ENCODE data around the gene USP32. TPM values are rescaled to one million over a fixed set of nuclear protein-coding genes. Genes with fewer than 3 reads are reported as not detected.
"Not testable (repeated sequence)": the region's sequence is repeated elsewhere in the genome, so short reads cannot be mapped to it uniquely, and the experiment has no call there.

USP32 gene
- total and polyA plus RNA-seq, 4 donors = 46.6 to 103 (median 52.1) TPM

DNA sequence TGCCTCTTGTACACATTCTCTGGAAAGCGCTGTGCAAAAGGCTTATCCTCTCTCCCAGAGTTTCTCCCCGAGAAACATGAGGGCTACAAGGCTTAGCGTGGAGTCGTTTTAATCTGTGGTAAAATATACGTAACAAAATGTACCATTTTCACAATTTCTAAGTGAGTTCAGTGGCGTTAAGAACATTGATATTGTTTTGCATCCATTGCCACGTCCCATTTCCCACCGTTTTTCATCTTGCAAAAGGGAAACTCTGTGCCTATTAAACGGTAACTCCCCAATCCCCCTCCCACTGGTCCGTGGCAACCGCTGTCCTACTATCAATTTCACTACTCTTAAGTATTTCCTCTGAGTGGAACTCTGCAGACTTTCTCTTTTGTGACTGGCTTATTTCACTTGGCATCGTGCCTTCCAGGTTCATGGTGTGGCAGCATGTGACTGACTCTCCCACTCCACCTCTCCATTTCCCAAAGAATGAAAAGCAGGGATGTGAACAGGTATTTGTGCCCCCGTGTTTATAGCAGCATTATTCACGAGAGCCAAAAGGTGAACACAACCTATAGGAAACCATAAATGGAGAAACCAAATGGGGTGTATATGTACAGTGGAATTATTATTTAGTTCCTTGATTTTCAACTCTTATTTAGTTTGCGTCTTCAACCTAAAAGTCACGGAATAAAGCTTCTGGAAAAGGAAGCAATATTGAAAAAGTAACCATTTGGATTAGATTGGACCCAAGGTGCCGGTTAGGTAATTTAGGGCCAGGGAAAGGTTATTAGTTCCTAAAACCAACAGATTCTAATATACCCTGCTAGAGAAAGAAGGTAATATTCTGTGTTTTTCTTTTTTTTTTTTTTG is 1.1 kb upstream of the USP32 start:
- Histone ChIP-seq H3K27ac (ENCODE audit: low read depth, low read length) (peak overlapping the region; percentile 97), H3K4me3 (ENCODE audit: low read depth, low read length) (peak overlapping the region; percentile 93), H3K4me1 (ENCODE audit: control insufficient read depth, insufficient read depth, low read length) (peaks cover 14% of the 10 kb centered on the region), H3K9me3 (ENCODE audit: control insufficient read depth, insufficient read depth, low read length) (no peaks in the 10 kb centered on the region), H3K36me3 (ENCODE audit: control insufficient read depth, insufficient read depth, low read length) (no peaks in the 10 kb centered on the region), H3K27me3 (ENCODE audit: control insufficient read depth, insufficient read depth, low read length) (no peaks in the 10 kb centered on the region)
- WGBS (ENCODE audit: insufficient coverage) = 0% methylated on average over 5 of the region's 17 CpGs
- peak in 5 of 6 donors; percentile 15 to 75 (median 26) for DNase-seq (ENCODE audit: low read depth in 4 of 6, low spot score in 6 of 6)

DNA sequence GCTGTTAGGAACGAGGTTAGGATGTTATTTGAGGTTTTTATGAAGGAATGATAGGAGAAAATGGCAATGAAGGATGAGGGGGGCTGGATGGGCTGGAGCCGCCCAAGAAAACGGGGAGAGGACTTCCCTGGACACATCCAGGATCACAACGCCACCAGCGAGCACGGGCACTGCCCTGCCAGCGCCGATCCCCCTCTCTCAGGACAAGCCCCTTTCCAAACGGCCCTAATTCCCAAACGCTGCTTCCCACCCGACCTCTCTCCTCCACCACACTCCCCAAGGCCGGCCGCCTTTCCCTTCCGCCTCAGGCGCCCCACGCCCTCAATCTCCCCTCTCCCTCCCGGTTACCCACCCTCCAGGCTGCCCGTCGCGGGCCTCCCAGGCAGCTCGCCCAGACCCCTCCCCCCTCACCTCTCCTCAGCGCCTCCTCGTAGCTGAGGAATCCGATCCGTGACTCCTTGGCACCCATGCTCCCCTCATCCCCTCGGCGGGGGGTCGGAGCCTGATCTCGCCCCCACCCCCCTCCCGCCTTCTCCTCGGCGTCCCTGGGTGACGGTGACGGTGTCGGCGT is 377 bp downstream of the USP32 start:
- peak in 2 of 6 donors; percentile 4 to 50 for DNase-seq (ENCODE audit: low read depth in 4 of 6, low spot score in 6 of 6)
- Histone ChIP-seq H3K4me1 (ENCODE audit: control insufficient read depth, insufficient read depth, low read length) (peaks cover 14% of the 10 kb centered on the region), H3K4me3 (ENCODE audit: low read depth, low read length) (peak overlapping the region; percentile 93), H3K27ac (ENCODE audit: low read depth, low read length) (peak overlapping the region; percentile 97), H3K36me3 (ENCODE audit: control insufficient read depth, insufficient read depth, low read length) (no peaks in the 10 kb centered on the region), H3K27me3 (ENCODE audit: control insufficient read depth, insufficient read depth, low read length) (no peaks in the 10 kb centered on the region), H3K9me3 (ENCODE audit: control insufficient read depth, insufficient read depth, low read length) (no peaks in the 10 kb centered on the region)
- 0% methylated on average over 33 of the region's 36 CpGs for WGBS (ENCODE audit: insufficient coverage)

DNA sequence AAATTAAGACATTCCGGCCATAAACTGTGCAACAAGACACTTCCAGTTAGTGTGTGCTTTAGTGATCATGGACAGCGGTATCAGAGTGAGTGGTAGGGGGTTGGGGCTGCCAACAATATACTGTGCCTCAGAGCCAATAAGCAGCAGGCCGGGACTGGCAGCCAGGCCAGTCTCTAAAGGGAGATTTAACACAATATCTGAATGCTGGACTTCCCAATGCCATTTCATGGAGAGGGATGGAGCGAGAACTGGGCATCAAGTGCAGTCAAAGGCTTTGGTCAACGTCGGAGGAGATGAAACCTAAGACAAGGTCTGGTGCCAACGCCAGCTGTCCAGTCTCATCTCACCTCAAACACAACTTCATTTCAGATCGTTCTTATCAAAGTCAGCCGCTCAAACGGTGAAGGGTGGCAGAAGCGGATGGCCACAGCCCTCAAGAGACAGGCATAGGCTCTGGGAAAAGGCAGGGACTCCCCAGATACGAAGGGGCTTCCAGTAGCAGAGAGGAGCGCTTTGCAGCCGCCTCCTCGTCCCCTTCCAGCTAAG is 935 bp downstream of the USP32 start:
- peaks cover 14% of the 10 kb centered on the region for H3K4me1 ChIP-seq (ENCODE audit: control insufficient read depth, insufficient read depth, low read length)
- peak; percentile 26 to 78 (median 44) for DNase-seq (ENCODE audit: low read depth in 4 of 6, low spot score in 6 of 6)
- H3K36me3 ChIP-seq (ENCODE audit: control insufficient read depth, insufficient read depth, low read length) = no peaks in the 10 kb centered on the region
- peak overlapping the region; percentile 93 for H3K4me3 ChIP-seq (ENCODE audit: low read depth, low read length)
- H3K9me3 ChIP-seq (ENCODE audit: control insufficient read depth, insufficient read depth, low read length) = no peaks in the 10 kb centered on the region
- WGBS (ENCODE audit: insufficient coverage) = under 1% methylated on average over 15 of the region's 15 CpGs
- no peaks in the 10 kb centered on the region for H3K27me3 ChIP-seq (ENCODE audit: control insufficient read depth, insufficient read depth, low read length)
- peak overlapping the region; percentile 97 for H3K27ac ChIP-seq (ENCODE audit: low read depth, low read length)

DNA sequence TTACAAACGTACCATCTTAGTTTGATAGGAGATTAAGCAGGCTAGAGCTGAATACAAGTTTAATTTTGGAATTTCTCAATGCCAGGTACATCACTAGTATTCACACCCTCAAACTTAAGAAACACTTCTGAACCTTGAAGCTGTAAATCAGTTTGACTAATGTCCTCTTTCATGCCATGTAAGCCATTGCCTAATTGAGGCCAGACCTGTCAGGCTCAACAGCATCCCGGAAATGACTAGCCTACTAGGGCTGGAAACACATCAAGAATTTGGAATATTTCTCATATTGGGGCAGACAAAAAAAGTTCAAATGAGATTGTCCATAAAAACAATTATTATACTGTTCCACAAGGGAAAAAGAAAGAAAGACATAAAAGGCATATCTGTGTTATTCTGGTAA is 1.7 kb downstream of the USP32 start:
- no CpG with 5 or more reads among the region's 2 CpGs for WGBS (ENCODE audit: insufficient coverage)
- no peaks in the 10 kb centered on the region for H3K9me3 ChIP-seq (ENCODE audit: control insufficient read depth, insufficient read depth, low read length)
- peak overlapping the region; percentile 93 for H3K4me3 ChIP-seq (ENCODE audit: low read depth, low read length)
- H3K27me3 ChIP-seq (ENCODE audit: control insufficient read depth, insufficient read depth, low read length) = no peaks in the 10 kb centered on the region
- peaks cover 19% of the 10 kb centered on the region for H3K4me1 ChIP-seq (ENCODE audit: control insufficient read depth, insufficient read depth, low read length)
- no peak overlapping the region for H3K27ac ChIP-seq (ENCODE audit: low read depth, low read length)
- DNase-seq (ENCODE audit: low read depth in 4 of 6, low spot score in 6 of 6) = no peak
- no peaks in the 10 kb centered on the region for H3K36me3 ChIP-seq (ENCODE audit: control insufficient read depth, insufficient read depth, low read length)

DNA sequence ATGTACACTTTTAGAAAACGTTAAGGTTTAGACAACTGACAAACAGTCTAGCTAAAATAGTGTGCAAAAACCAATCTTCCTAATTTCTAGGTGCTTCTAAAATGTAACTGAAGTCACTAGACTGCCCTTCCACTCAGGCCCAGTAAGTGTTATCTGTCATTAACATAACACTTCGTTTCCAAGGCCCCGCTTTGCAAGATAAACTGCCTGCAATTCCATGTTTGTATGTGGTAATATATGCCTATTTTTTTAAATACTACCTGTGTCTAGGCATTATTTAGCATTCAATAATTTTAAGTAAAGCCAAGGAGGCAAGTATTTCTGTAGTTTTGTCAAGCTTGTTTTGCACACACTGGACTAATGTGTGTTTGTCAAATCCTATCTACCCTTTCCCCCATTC is 3.2 kb downstream of the USP32 start:
- WGBS (ENCODE audit: insufficient coverage) = no CpG with 5 or more reads among the region's 3 CpGs
- Histone ChIP-seq H3K9me3 (ENCODE audit: control insufficient read depth, insufficient read depth, low read length) (no peaks in the 10 kb centered on the region), H3K4me3 (ENCODE audit: low read depth, low read length) (no peak overlapping the region), H3K4me1 (ENCODE audit: control insufficient read depth, insufficient read depth, low read length) (peaks cover 20% of the 10 kb centered on the region), H3K27ac (ENCODE audit: low read depth, low read length) (no peak overlapping the region), H3K36me3 (ENCODE audit: control insufficient read depth, insufficient read depth, low read length) (peaks cover 3% of the 10 kb centered on the region), H3K27me3 (ENCODE audit: control insufficient read depth, insufficient read depth, low read length) (no peaks in the 10 kb centered on the region)
- no peak for DNase-seq (ENCODE audit: low read depth in 4 of 6, low spot score in 6 of 6)

DNA sequence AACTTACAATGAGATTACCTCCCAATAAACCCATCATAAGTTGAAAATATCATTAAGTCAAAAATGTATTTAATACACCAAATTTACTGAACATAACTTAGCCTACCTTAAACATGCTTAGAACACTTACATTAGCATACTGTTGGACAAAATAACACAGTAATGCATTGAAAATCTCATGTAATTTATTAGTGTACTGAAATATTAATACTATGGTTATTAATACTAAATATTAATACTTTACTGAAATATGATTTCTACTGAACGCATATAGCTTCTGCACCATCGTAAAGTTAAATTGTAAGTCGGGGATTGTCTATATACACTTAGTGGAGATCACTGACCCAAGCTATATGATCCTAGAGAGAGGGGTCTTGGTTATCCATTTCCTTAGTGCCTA is 4.3 kb downstream of the USP32 start:
- Histone ChIP-seq H3K27me3 (ENCODE audit: control insufficient read depth, insufficient read depth, low read length) (no peaks in the 10 kb centered on the region), H3K4me1 (ENCODE audit: control insufficient read depth, insufficient read depth, low read length) (peaks cover 20% of the 10 kb centered on the region), H3K27ac (ENCODE audit: low read depth, low read length) (no peak overlapping the region), H3K9me3 (ENCODE audit: control insufficient read depth, insufficient read depth, low read length) (no peaks in the 10 kb centered on the region), H3K4me3 (ENCODE audit: low read depth, low read length) (no peak overlapping the region), H3K36me3 (ENCODE audit: control insufficient read depth, insufficient read depth, low read length) (peaks cover 3% of the 10 kb centered on the region)
- WGBS (ENCODE audit: insufficient coverage) = no CpG with 5 or more reads among the region's 3 CpGs
- no peak for DNase-seq (ENCODE audit: low read depth in 4 of 6, low spot score in 6 of 6)

DNA sequence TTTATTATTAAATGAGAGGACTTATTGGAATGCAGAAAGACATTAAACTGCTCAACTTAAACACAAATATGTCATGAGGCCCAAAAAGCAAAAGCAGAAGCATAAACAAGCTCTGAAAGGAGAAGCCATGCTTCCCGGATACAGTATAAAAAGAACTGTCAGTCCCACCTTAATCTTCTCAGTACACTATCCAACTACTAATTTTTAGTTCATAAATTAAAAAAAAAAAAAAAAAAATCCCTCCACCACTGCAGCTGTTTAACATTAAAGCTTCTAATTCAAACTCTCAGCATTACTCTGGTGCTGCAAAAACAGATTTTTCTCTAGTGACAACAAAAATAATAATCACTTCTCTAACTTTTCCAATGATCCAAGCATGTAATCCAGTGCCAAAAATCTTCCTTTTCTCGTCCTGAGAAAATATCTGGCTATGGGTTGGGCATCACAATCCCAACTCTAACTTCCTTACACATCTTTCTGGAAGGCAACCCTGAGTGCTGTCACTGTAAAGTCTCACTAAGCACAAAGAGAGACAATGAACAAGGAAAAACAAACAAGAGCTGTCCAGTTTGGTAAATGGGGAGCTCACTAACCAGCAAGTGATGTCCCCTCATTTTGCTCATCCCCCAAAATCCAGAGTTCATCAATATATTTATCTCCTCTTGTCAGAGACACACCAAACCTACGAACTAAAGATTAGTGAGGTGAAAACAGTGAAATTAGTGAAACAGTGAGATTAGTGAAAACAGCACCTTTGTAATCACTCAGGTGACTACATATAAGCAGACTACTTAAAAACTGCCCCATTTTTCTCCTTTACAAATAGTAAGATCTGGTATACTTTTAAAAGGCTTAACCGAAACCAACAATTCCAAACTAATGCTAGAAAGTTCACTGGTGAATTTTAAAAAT is 5.5 kb downstream of the USP32 start:
- H3K4me1 ChIP-seq (ENCODE audit: control insufficient read depth, insufficient read depth, low read length) = peaks cover 20% of the 10 kb centered on the region
- no peak for DNase-seq (ENCODE audit: low read depth in 4 of 6, low spot score in 6 of 6)
- WGBS (ENCODE audit: insufficient coverage) = 17% methylated on average over 1 of the region's 4 CpGs
- H3K27ac ChIP-seq (ENCODE audit: low read depth, low read length) = no peak overlapping the region
- no peaks in the 10 kb centered on the region for H3K27me3 ChIP-seq (ENCODE audit: control insufficient read depth, insufficient read depth, low read length)
- H3K4me3 ChIP-seq (ENCODE audit: low read depth, low read length) = no peak overlapping the region
- no peaks in the 10 kb centered on the region for H3K9me3 ChIP-seq (ENCODE audit: control insufficient read depth, insufficient read depth, low read length)
- peaks cover 3% of the 10 kb centered on the region for H3K36me3 ChIP-seq (ENCODE audit: control insufficient read depth, insufficient read depth, low read length)

DNA sequence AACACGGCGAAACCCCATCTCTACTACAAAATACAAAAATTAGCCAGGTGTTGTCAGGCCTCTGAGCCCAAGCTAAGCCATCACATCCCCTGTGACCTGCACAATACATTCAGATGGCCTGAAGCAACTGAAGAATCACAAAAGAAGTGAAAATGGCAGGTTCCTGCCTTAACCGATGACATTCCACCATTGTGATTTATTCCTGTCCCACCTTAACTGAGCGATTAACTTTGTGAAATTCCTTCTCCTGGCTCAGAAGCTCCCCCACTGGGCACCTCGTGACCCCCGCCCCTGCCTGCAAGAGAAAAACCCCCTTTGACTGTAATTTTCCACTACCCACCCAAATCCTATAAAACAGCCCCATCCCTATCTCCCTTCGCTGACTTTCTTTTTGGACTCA is 7.0 kb downstream of the USP32 start:
- not testable (repeated sequence) for H3K36me3 ChIP-seq (ENCODE audit: control insufficient read depth, insufficient read depth, low read length); DNase-seq (ENCODE audit: low read depth in 4 of 6, low spot score in 6 of 6); H3K9me3 ChIP-seq (ENCODE audit: control insufficient read depth, insufficient read depth, low read length); H3K27ac ChIP-seq (ENCODE audit: low read depth, low read length); H3K4me3 ChIP-seq (ENCODE audit: low read depth, low read length); H3K27me3 ChIP-seq (ENCODE audit: control insufficient read depth, insufficient read depth, low read length)
- H3K4me1 ChIP-seq (ENCODE audit: control insufficient read depth, insufficient read depth, low read length) = peaks cover 15% of the 10 kb centered on the region
- WGBS (ENCODE audit: insufficient coverage) = 91% methylated on average over 7 of the region's 7 CpGs

DNA sequence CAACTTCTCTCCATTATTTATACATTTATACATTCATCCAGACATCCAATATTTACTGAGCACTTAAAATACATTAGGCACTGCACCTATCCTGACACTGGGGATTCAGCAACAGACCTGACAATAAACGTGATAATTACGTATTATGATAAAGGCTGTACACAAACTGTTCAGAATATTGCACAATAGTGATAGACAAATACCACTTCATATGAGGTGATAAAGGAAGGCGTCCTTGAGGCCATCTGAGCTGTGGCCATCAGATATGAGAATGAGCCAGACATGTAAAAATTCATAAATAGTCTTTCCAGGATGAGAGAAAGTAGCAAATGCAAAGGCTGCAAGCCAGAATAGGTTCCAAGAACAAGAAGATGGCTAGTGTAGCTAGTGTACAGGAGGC is 8.6 kb downstream of the USP32 start:
- WGBS (ENCODE audit: insufficient coverage) = 100% methylated on average over 1 of the region's 3 CpGs
- no peaks in the 10 kb centered on the region for H3K9me3 ChIP-seq (ENCODE audit: control insufficient read depth, insufficient read depth, low read length)
- no peak overlapping the region for H3K4me3 ChIP-seq (ENCODE audit: low read depth, low read length)
- H3K4me1 ChIP-seq (ENCODE audit: control insufficient read depth, insufficient read depth, low read length) = peaks cover 5% of the 10 kb centered on the region
- peaks cover 3% of the 10 kb centered on the region for H3K36me3 ChIP-seq (ENCODE audit: control insufficient read depth, insufficient read depth, low read length)
- no peak overlapping the region for H3K27ac ChIP-seq (ENCODE audit: low read depth, low read length)
- H3K27me3 ChIP-seq (ENCODE audit: control insufficient read depth, insufficient read depth, low read length) = no peaks in the 10 kb centered on the region
- no peak for DNase-seq (ENCODE audit: low read depth in 4 of 6, low spot score in 6 of 6)
